ENCODE measurements around the gene GRID2.

GRCh38 chr4:92497141-92497540 is 193.4 kb downstream of the GRID2 start:
- no peak for TF ChIP-seq POLR2AphosphoS5 (IDR thresholded peaks at IDR 0.05; ENCODE audit: low read depth, low read length)
- TF ChIP-seq ZNF839 (CRISPR knock-in tag; IDR thresholded peaks at IDR 0.05; ENCODE audit: borderline replicate concordance): no peak
- no peak for TF ChIP-seq KLF16 (CRISPR knock-in tag; IDR thresholded peaks at IDR 0.05)
- TF ChIP-seq SETDB1 (CRISPR knock-in tag; IDR thresholded peaks at IDR 0.05; ENCODE audit: borderline replicate concordance): no peak
- TF ChIP-seq FOXA3 (CRISPR knock-in tag; IDR thresholded peaks at IDR 0.05): no peak
- TF ChIP-seq RELA (CRISPR knock-in tag; IDR thresholded peaks at IDR 0.05): no peak
- no peak for TF ChIP-seq CTCF (CRISPR knock-in tag; IDR thresholded peaks at IDR 0.05)
- TF ChIP-seq RBM22 (optimal IDR thresholded peaks at IDR 0.05; ENCODE audit: low read length): no peak
- no peak for TF ChIP-seq EP300 (IDR thresholded peaks at IDR 0.05; ENCODE audit: low read depth in 2 of 2, low read length in 2 of 2)
- TF ChIP-seq EP300 (CRISPR knock-in tag; IDR thresholded peaks at IDR 0.05; ENCODE audit: borderline replicate concordance): no peak
- no peak for TF ChIP-seq SKIL (CRISPR knock-in tag; IDR thresholded peaks at IDR 0.05; ENCODE audit: borderline replicate concordance)
- no peak for TF ChIP-seq ZFP1 (CRISPR knock-in tag; IDR thresholded peaks at IDR 0.05)
- no peak for TF ChIP-seq ZNF639 (CRISPR knock-in tag; conservative IDR thresholded peaks at IDR 0.05)
- TF ChIP-seq EZH2 (conservative IDR thresholded peaks at IDR 0.05; ENCODE audit: low read depth, low read length): no peak

All from HepG2 (cell line).